ENCODE results near the gene N4BP2. TPM values are rescaled to one million over a fixed set of nuclear protein-coding genes. Genes with fewer than 3 reads are reported as not detected.

The N4BP2 gene
- total and polyA plus RNA-seq, 3 experiments from 2014 or later = 10.3 to 21.1 (median 18.0) TPM

DNA sequence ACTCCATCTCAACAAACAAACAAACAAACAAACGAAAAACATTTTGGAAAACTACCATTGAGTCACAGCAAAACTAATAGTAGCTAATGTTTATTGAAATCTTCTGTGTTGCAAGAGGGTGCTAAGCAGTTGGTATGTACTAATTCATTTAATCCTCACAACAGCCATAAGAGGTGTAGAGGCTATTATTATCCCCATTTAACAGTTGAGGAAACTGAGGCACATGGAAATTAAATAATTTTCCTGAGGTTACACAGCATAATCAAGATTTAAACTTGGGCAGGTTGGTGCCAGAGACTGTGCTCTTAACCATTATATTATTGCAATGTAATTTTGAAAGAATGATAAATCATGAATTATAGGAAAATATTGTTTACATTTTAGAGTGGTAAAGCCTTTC lies 122.7 kb downstream of the N4BP2 start:
- Mint-ChIP-seq H3K4me3 (no peak overlapping the region), H3K27me3 (no peaks in the 10 kb centered on the region), H3K27ac (no peak overlapping the region), H3K9me3 (peaks cover 0 to 1% (median 0%) of the 10 kb centered on the region in 5 donors), H3K36me3 (no peaks in the 10 kb centered on the region), H3K4me1 (peaks cover 5 to 27% (median 9%) of the 10 kb centered on the region in 3 donors)
- DNase-seq = no peak
- Histone ChIP-seq H3K4me1 (ENCODE audit: insufficient read depth, low read length) (peaks cover 10% of the 10 kb centered on the region), H3K36me3 (ENCODE audit: insufficient read depth, low read length) (no peaks in the 10 kb centered on the region), H3K27ac (ENCODE audit: low read depth, low read length) (no peak overlapping the region), H3K9me3 (ENCODE audit: low read length) (no peaks in the 10 kb centered on the region), H3K4me3 (ENCODE audit: low read length) (no peak overlapping the region), H3K27me3 (ENCODE audit: insufficient read depth, low read length, poor library complexity, severe bottlenecking) (no peaks in the 10 kb centered on the region)
- ChIA-PET POLR2A (interaction anchor here (0.7 kb wide), 1 partner anchor 10 kb away, joined by 3 read pairs; no protein-coding TSS in a partner anchor), CTCF (no interaction called here)

DNA sequence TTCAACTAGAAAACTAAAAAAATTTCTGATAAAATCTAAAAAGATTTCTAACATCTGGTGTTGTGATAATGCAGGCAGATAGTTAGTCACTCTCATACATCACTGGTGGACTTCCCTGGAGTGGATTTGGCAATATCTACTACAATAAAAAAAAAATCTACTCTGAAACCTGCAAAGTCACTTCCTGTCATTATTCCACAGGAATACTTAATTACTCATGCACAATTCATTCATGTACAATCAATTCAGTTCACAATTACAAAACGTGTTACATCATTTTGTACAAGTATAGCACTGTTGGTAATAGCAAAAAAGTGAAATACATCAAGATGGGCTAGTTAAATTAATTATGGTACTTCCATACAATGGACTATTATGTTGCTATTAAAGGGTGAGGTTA lies 123.7 kb downstream of the N4BP2 start:
- POLR2A ChIA-PET = no interaction called here
- no peaks in the 10 kb centered on the region for H3K36me3 ChIP-seq (ENCODE audit: insufficient read depth, low read length)
- CTCF ChIA-PET = no interaction called here
- no peak for DNase-seq
- no peaks in the 10 kb centered on the region for H3K27me3 ChIP-seq (ENCODE audit: insufficient read depth, low read length, poor library complexity, severe bottlenecking)
- H3K4me1 Mint-ChIP-seq = peaks cover 5 to 35% (median 12%) of the 10 kb centered on the region in 3 donors
- H3K36me3 Mint-ChIP-seq = no peaks in the 10 kb centered on the region
- peaks cover 0 to 1% (median 0%) of the 10 kb centered on the region in 5 donors for H3K9me3 Mint-ChIP-seq
- H3K27ac ChIP-seq (ENCODE audit: low read depth, low read length) = no peak overlapping the region
- H3K27ac Mint-ChIP-seq = no peak overlapping the region
- no peak overlapping the region for H3K4me3 Mint-ChIP-seq
- H3K9me3 ChIP-seq (ENCODE audit: low read length) = no peaks in the 10 kb centered on the region
- H3K27me3 Mint-ChIP-seq = no peaks in the 10 kb centered on the region
- H3K4me3 ChIP-seq (ENCODE audit: low read length) = no peak overlapping the region
- peaks cover 11% of the 10 kb centered on the region for H3K4me1 ChIP-seq (ENCODE audit: insufficient read depth, low read length)

DNA sequence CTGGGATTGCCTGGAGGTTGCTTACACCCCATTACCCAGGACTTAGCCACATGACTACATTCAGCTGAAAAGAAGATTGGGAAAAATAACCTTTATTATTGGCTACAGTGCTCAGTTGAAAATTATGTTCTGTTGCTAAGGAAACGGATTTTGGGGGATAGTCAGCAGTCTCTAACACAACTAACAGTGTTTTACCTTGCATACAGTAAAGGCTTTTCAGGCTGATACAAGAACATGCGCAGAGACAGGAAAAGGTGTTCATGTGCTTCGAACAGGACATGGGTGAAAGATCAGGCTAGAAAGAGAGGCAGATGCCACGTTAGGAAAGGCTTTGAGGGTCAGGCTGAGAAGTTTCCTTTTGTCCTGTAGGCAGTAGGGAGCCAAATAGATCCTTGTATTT lies 125.4 kb downstream of the N4BP2 start:
- Mint-ChIP-seq H3K36me3 (peaks cover 0 to 4% (median 0%) of the 10 kb centered on the region in 3 donors), H3K27me3 (no peaks in the 10 kb centered on the region), H3K4me3 (no peak overlapping the region), H3K4me1 (peaks cover 5 to 48% (median 12%) of the 10 kb centered on the region in 3 donors), H3K27ac (no peak overlapping the region), H3K9me3 (peaks cover 0 to 1% (median 0%) of the 10 kb centered on the region in 5 donors)
- ChIA-PET CTCF (no interaction called here), POLR2A (no interaction called here)
- Histone ChIP-seq H3K4me3 (ENCODE audit: low read length) (no peak overlapping the region), H3K27ac (ENCODE audit: low read depth, low read length) (no peak overlapping the region), H3K36me3 (ENCODE audit: insufficient read depth, low read length) (no peaks in the 10 kb centered on the region), H3K4me1 (ENCODE audit: insufficient read depth, low read length) (peaks cover 17% of the 10 kb centered on the region), H3K27me3 (ENCODE audit: insufficient read depth, low read length, poor library complexity, severe bottlenecking) (no peaks in the 10 kb centered on the region), H3K9me3 (ENCODE audit: low read length) (no peaks in the 10 kb centered on the region)
- DNase-seq = no peak

DNA sequence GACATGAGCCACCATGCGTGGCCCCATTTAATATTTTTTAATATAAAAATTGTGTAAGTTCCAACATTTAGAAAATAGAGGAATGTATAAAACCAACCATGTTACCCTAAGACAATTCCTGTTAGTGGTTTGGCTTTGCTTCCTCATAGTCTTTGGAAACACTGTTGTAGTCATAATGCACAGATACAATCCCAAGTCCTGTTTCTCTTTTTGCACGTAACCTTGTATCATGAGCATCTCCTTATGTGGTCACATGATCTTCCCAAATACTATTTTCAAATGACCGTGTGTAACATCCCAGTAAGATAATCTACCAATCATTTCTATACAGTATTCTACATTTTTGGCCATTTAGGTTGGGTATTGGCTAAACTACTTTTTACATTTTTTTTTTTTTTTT lies 126.3 kb downstream of the N4BP2 start:
- no peak overlapping the region for H3K4me3 ChIP-seq (ENCODE audit: low read length)
- H3K9me3 ChIP-seq (ENCODE audit: low read length) = no peaks in the 10 kb centered on the region
- Mint-ChIP-seq H3K36me3 (peaks cover 0 to 4% (median 0%) of the 10 kb centered on the region in 3 donors), H3K4me1 (peaks cover 8 to 52% (median 12%) of the 10 kb centered on the region in 3 donors), H3K27ac (no peak overlapping the region), H3K27me3 (no peaks in the 10 kb centered on the region), H3K4me3 (no peak overlapping the region), H3K9me3 (peaks cover 0 to 1% (median 0%) of the 10 kb centered on the region in 5 donors)
- CTCF ChIA-PET = interaction anchor here (1.2 to 1.3 kb wide), 2 partner anchors 47 to 142 kb away, joined by 3 to 4 read pairs; no protein-coding TSS in a partner anchor
- POLR2A ChIA-PET = no interaction called here
- H3K27ac ChIP-seq (ENCODE audit: low read depth, low read length) = no peak overlapping the region
- no peaks in the 10 kb centered on the region for H3K36me3 ChIP-seq (ENCODE audit: insufficient read depth, low read length)
- DNase-seq = no peak
- no peaks in the 10 kb centered on the region for H3K27me3 ChIP-seq (ENCODE audit: insufficient read depth, low read length, poor library complexity, severe bottlenecking)
- H3K4me1 ChIP-seq (ENCODE audit: insufficient read depth, low read length) = peaks cover 21% of the 10 kb centered on the region

DNA sequence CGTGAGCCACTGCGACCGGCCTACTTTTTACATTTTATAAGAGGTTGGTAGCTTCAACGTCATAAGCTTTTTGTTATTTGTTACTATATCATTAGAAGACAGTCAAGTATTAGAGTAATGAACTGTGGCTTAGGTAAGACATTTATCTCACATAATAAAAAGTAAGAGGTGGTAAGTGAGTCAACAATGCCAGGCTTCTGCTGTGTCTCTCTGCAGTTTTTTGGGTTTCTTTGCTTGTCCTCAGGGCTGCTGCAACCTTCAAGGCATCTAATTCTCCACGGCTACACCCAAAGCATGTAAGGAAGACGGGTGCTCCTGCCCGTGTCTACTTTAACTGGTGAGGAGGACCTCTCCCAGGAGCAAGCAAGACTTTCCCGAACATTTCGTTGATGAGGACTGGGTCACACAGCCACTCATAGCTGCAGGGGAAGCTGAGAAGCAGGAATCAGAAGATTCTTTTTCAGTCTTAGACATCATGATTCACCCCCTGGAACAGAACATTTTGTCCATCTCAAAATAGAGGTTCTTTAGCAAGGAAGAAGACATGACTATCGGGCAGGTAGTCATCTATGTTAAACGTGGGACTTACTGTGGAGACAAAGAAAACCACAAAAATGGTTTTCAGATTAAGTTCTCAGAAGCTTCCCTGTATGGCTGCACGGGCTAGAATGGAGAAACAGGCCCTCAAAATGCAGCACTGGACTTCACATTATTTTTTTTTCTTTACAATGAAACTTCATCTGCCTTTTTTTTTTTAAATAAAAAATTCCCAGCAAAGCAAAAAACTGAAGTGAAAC lies 127.2 kb downstream of the N4BP2 start:
- Histone ChIP-seq H3K4me3 (ENCODE audit: low read length) (no peak overlapping the region), H3K27me3 (ENCODE audit: insufficient read depth, low read length, poor library complexity, severe bottlenecking) (no peaks in the 10 kb centered on the region), H3K9me3 (ENCODE audit: low read length) (no peaks in the 10 kb centered on the region), H3K4me1 (ENCODE audit: insufficient read depth, low read length) (peaks cover 21% of the 10 kb centered on the region), H3K27ac (ENCODE audit: low read depth, low read length) (no peak overlapping the region), H3K36me3 (ENCODE audit: insufficient read depth, low read length) (no peaks in the 10 kb centered on the region)
- Mint-ChIP-seq H3K27me3 (no peaks in the 10 kb centered on the region), H3K4me3 (peak overlapping the region in 5 of 7 donors; percentile 44 to 54 (median 50)), H3K4me1 (peaks cover 8 to 54% (median 12%) of the 10 kb centered on the region in 3 donors), H3K9me3 (peaks cover 0 to 1% (median 0%) of the 10 kb centered on the region in 5 donors), H3K36me3 (peaks cover 0 to 4% (median 0%) of the 10 kb centered on the region in 3 donors), H3K27ac (peak overlapping the region in 6 of 8 donors; percentile 40 to 70 (median 60))
- POLR2A ChIA-PET = interaction anchor here (0.9 to 1.0 kb wide), 2 partner anchors 42 to 100 kb away, joined by 3 to 6 read pairs; no protein-coding TSS in a partner anchor
- CTCF ChIA-PET = interaction anchor here (1.1 to 2.0 kb wide), 4 partner anchors 34 to 141 kb away, joined by 3 to 8 read pairs (median 4); no protein-coding TSS in a partner anchor
- DNase-seq = no peak

DNA sequence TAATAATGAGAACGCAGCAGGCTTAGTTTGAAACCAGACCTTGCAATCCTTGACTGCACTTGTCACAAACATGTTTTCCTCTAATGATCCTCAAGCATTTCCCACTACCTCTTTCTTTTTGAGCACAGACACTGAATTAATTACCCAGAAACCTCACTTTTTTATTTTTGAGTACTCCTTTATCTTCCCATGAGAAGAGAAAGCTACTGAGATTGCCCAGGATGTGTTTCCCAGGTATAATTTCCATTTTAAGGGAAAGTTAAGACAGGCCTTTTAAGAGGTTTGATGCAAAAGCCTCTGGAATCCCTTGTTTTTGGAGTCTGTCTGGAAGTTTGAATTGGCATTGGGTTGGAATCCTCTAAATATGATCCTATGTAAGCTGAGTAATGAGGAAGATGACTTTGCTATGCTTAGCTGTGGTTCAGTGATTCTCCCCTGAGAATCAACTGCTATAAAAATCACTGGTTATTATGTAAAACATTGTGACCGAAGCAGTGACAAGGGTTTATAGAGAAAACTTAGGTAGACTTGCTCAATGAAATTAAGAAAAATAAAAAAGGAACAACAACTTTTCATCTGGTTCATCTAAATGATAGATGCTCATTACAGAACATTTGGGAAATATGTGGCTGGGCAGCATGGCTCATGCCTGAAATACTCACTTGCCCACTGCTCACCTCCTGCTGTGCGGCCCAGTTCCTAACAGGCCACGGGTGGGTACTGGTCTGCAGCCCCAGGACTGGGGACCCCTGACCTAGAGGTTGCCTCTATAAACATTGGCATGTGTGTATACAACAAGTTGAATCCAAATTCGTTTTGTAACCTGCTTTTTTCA lies 129.4 kb downstream of the N4BP2 start:
- CTCF ChIA-PET = interaction anchor here (0.9 to 2.9 kb wide), 7 partner anchors 9 to 140 kb away, joined by 3 to 11 read pairs (median 4); no protein-coding TSS in a partner anchor

DNA sequence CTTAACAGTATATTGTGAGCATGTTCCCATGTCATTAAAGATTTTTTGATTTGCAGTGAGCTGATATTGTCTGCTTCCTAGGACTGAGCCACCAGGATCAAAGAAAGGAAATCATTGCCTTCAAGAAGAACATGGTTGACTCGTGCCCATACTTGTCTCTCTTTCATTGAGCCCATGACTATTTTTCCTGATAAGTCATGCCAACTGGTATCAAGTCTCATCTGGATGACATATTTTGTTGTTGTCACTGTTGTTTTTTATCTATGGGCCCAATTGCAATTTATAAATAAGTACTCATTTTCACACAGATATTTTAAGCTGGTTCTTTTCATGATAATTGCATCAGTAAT lies 130.0 kb downstream of the N4BP2 start:
- Histone ChIP-seq H3K36me3 (ENCODE audit: insufficient read depth, low read length) (no peaks in the 10 kb centered on the region), H3K27ac (ENCODE audit: low read depth, low read length) (no peak overlapping the region), H3K9me3 (ENCODE audit: low read length) (no peaks in the 10 kb centered on the region), H3K4me3 (ENCODE audit: low read length) (no peak overlapping the region), H3K27me3 (ENCODE audit: insufficient read depth, low read length, poor library complexity, severe bottlenecking) (no peaks in the 10 kb centered on the region), H3K4me1 (ENCODE audit: insufficient read depth, low read length) (peaks cover 31% of the 10 kb centered on the region)
- H3K36me3 Mint-ChIP-seq = peaks cover 0 to 4% (median 2%) of the 10 kb centered on the region in 3 donors
- peak overlapping the region in 3 of 8 donors; percentile 37 to 60 (median 48) for H3K27ac Mint-ChIP-seq
- H3K4me1 Mint-ChIP-seq = peaks cover 18 to 77% (median 26%) of the 10 kb centered on the region in 3 donors
- POLR2A ChIA-PET = no interaction called here
- DNase-seq = no peak
- no peak overlapping the region for H3K4me3 Mint-ChIP-seq
- CTCF ChIA-PET = interaction anchor here (1.1 to 2.9 kb wide), 5 partner anchors 9 to 139 kb away, joined by 3 to 11 read pairs (median 4); no protein-coding TSS in a partner anchor
- H3K27me3 Mint-ChIP-seq = no peaks in the 10 kb centered on the region
- H3K9me3 Mint-ChIP-seq = peaks cover 0 to 1% (median 0%) of the 10 kb centered on the region in 5 donors

More for the DNA sequence above, 129.4 kb downstream of the N4BP2 start:
- H3K36me3 Mint-ChIP-seq = peaks cover 0 to 4% (median 2%) of the 10 kb centered on the region in 3 donors
- H3K9me3 Mint-ChIP-seq = peaks cover 0 to 1% (median 0%) of the 10 kb centered on the region in 5 donors
- H3K4me1 Mint-ChIP-seq = peaks cover 15 to 72% (median 21%) of the 10 kb centered on the region in 3 donors
- no peaks in the 10 kb centered on the region for H3K36me3 ChIP-seq (ENCODE audit: insufficient read depth, low read length)
- H3K27ac Mint-ChIP-seq = peak overlapping the region in 5 of 8 donors; percentile 21 to 60 (median 47)
- no peaks in the 10 kb centered on the region for H3K27me3 ChIP-seq (ENCODE audit: insufficient read depth, low read length, poor library complexity, severe bottlenecking)
- POLR2A ChIA-PET = interaction anchor here (0.7 kb wide), 1 partner anchor 11 kb away, joined by 4 read pairs; the partner anchor contains the start of gene RHOH
- no peak overlapping the region for H3K4me3 ChIP-seq (ENCODE audit: low read length)
- H3K4me3 Mint-ChIP-seq = no peak overlapping the region
- H3K27me3 Mint-ChIP-seq = no peaks in the 10 kb centered on the region
- peaks cover 31% of the 10 kb centered on the region for H3K4me1 ChIP-seq (ENCODE audit: insufficient read depth, low read length)
- H3K27ac ChIP-seq (ENCODE audit: low read depth, low read length) = no peak overlapping the region
- DNase-seq = no peak
- no peaks in the 10 kb centered on the region for H3K9me3 ChIP-seq (ENCODE audit: low read length)

Measured in CD8-positive, alpha-beta memory T cell (primary cell).